Activated CD8-positive, alpha-beta T cell treated with anti-CD3 and anti-CD28 coated beads, Interleukin-2, amount 10 ng/mL, durations not matched to agents 7 days and 5 days (primary cell): ENCODE data around the gene DEPDC5. TPM values are rescaled to one million over a fixed set of nuclear protein-coding genes. Genes with fewer than 3 reads are reported as not detected.

Experiments used
- ATAC-seq: fragments of 150-1000 bp; cut with Tn5 transposase; one replicate; pipeline ENCODE4 v1.10.0; 2021; ENCODE audit warnings: moderate library complexity
- CTCF ChIA-PET: fragments of 350-600 bp; sonication (Branson Sonifier 250); formaldehyde crosslinking; loops from one replicate; lab custom pipeline; 2021; ENCODE audit warnings: antibody characterized with exemption; lab: Charles Lee
- POLR2A ChIA-PET: fragments of 350-600 bp; sonication (Branson Sonifier 250); formaldehyde crosslinking; loops from one replicate; lab custom pipeline; 2021; ENCODE audit warnings: antibody characterized with exemption; lab: Charles Lee
- DNase-seq: peaks from one replicate; pipeline ENCODE4 v3.0.0-alpha.2; 2020
- H3K27ac Mint-ChIP-seq: one replicate; pipeline ENCODE4 v1.8.0; 2021; ENCODE audit warnings: mild to moderate bottlenecking, mixed read lengths
- H3K27me3 Mint-ChIP-seq: one replicate; pipeline ENCODE4 v1.8.0; 2021; ENCODE audit warnings: low read depth, mixed read lengths
- H3K36me3 Mint-ChIP-seq: one replicate; pipeline ENCODE4 v1.8.0; 2021; ENCODE audit warnings: low read depth, mixed read lengths
- H3K4me1 Mint-ChIP-seq: one replicate; pipeline ENCODE4 v1.8.0; 2021; ENCODE audit warnings: low read depth, mixed read lengths
- H3K4me3 Mint-ChIP-seq: one replicate; pipeline ENCODE4 v1.8.0; 2021; ENCODE audit warnings: mild to moderate bottlenecking, mixed read lengths
- H3K9me3 Mint-ChIP-seq: one replicate; pipeline ENCODE4 v1.8.0; 2022; ENCODE audit warnings: mixed read lengths; ENCODE audit not compliant: insufficient read depth
- total RNA-seq, 2 experiments: library from RNA; stranded (reverse); gene quantifications; one replicate each; pipeline ENCODE4 v1.2.3, GENCODE V29; 2021

The DEPDC5 gene
- total RNA-seq, 2 experiments from 2014 or later, result 43.5 to 45.6 TPM

GRCh38 chr22:31839986-31840385 is 86.2 kb downstream of the DEPDC5 start:
- no peaks in the 10 kb centered on the region for H3K4me1 Mint-ChIP-seq
- no peaks in the 10 kb centered on the region for H3K9me3 Mint-ChIP-seq
- H3K27me3 Mint-ChIP-seq, result no peaks in the 10 kb centered on the region
- POLR2A ChIA-PET, result no interaction called here
- CTCF ChIA-PET, result interaction anchor here (1.2 kb wide), 1 partner anchor 130 kb away, joined by 3 read pairs; no protein-coding TSS in a partner anchor
- no peak for DNase-seq
- no peak for ATAC-seq
- no peak overlapping the region for H3K27ac Mint-ChIP-seq
- H3K4me3 Mint-ChIP-seq, result no peak overlapping the region
- peaks cover 43% of the 10 kb centered on the region for H3K36me3 Mint-ChIP-seq

- Mint-ChIP-seq H3K27ac (no peak overlapping the region), H3K4me1 (no peaks in the 10 kb centered on the region), H3K36me3 (peaks cover 48% of the 10 kb centered on the region), H3K27me3 (no peaks in the 10 kb centered on the region), H3K9me3 (no peaks in the 10 kb centered on the region), H3K4me3 (no peak overlapping the region)
- POLR2A ChIA-PET, result no interaction called here
- no peak for DNase-seq
- CTCF ChIA-PET, result interaction anchor here (1.2 kb wide), 1 partner anchor 130 kb away, joined by 3 read pairs; no protein-coding TSS in a partner anchor
- ATAC-seq, result no peak
Observed at GRCh38 chr22:31840585-31840984, 86.8 kb downstream of the DEPDC5 start.

- no peak overlapping the region for H3K27ac Mint-ChIP-seq
- ATAC-seq, result no peak
- peaks cover 52% of the 10 kb centered on the region for H3K36me3 Mint-ChIP-seq
Observed at GRCh38 chr22:31841078-31841827, 87.4 kb downstream of the DEPDC5 start.

GRCh38 chr22:31843526-31843925 is 89.7 kb downstream of the DEPDC5 start:
- no peaks in the 10 kb centered on the region for H3K27me3 Mint-ChIP-seq
- no peaks in the 10 kb centered on the region for H3K4me1 Mint-ChIP-seq
- ChIA-PET POLR2A (no interaction called here), CTCF (no interaction called here)
- peaks cover 55% of the 10 kb centered on the region for H3K36me3 Mint-ChIP-seq
- DNase-seq (no peak), ATAC-seq (no peak)
- no peaks in the 10 kb centered on the region for H3K9me3 Mint-ChIP-seq
- no peak overlapping the region for H3K27ac Mint-ChIP-seq
- no peak overlapping the region for H3K4me3 Mint-ChIP-seq

More at GRCh38 chr22:31841078-31841827, 87.4 kb downstream of the DEPDC5 start:
- ChIA-PET CTCF (no interaction called here), POLR2A (no interaction called here)
- H3K27me3 Mint-ChIP-seq, result no peaks in the 10 kb centered on the region
- no peaks in the 10 kb centered on the region for H3K9me3 Mint-ChIP-seq
- DNase-seq, result no peak
- H3K4me3 Mint-ChIP-seq, result no peak overlapping the region
- no peaks in the 10 kb centered on the region for H3K4me1 Mint-ChIP-seq

- Mint-ChIP-seq H3K27ac (no peak overlapping the region), H3K9me3 (no peaks in the 10 kb centered on the region), H3K27me3 (no peaks in the 10 kb centered on the region), H3K4me1 (no peaks in the 10 kb centered on the region), H3K4me3 (no peak overlapping the region), H3K36me3 (peaks cover 63% of the 10 kb centered on the region)
- ChIA-PET POLR2A (no interaction called here), CTCF (interaction anchor here (0.9 to 1.5 kb wide), 2 partner anchors 14 to 102 kb away, joined by 3 to 4 read pairs; no protein-coding TSS in a partner anchor)
- DNase-seq (no peak), ATAC-seq (no peak)
Observed at GRCh38 chr22:31844941-31845340, 91.1 kb downstream of the DEPDC5 start.

GRCh38 chr22:31846161-31847115 is 92.6 kb downstream of the DEPDC5 start:
- no peaks in the 10 kb centered on the region for H3K27me3 Mint-ChIP-seq
- H3K4me1 Mint-ChIP-seq, result no peaks in the 10 kb centered on the region
- ChIA-PET CTCF (interaction anchor here (0.6 to 1.0 kb wide), 4 partner anchors 30 to 180 kb away, joined by 3 to 4 read pairs (median 3); no protein-coding TSS in a partner anchor), POLR2A (interaction anchor here (1.0 kb wide), 1 partner anchor 11 kb away, joined by 3 read pairs; no protein-coding TSS in a partner anchor)
- DNase-seq (peak; percentile 23), ATAC-seq (no peak)
- no peak overlapping the region for H3K4me3 Mint-ChIP-seq
- H3K9me3 Mint-ChIP-seq, result no peaks in the 10 kb centered on the region
- H3K27ac Mint-ChIP-seq, result no peak overlapping the region
- peaks cover 61% of the 10 kb centered on the region for H3K36me3 Mint-ChIP-seq

- CTCF ChIA-PET, result interaction anchor here (0.9 to 1.0 kb wide), 2 partner anchors 14 to 184 kb away, joined by 3 read pairs; no protein-coding TSS in a partner anchor
Observed at GRCh38 chr22:31848411-31848810, 94.6 kb downstream of the DEPDC5 start.

GRCh38 chr22:31850135-31850534 is 96.3 kb downstream of the DEPDC5 start:
- peaks cover 47% of the 10 kb centered on the region for H3K36me3 Mint-ChIP-seq
- DNase-seq, result no peak
- H3K4me1 Mint-ChIP-seq, result no peaks in the 10 kb centered on the region
- H3K4me3 Mint-ChIP-seq, result no peak overlapping the region
- H3K27me3 Mint-ChIP-seq, result no peaks in the 10 kb centered on the region
- ChIA-PET POLR2A (no interaction called here), CTCF (no interaction called here)
- ATAC-seq, result no peak
- no peak overlapping the region for H3K27ac Mint-ChIP-seq
- H3K9me3 Mint-ChIP-seq, result no peaks in the 10 kb centered on the region

More at GRCh38 chr22:31848411-31848810, 94.6 kb downstream of the DEPDC5 start:
- no peak overlapping the region for H3K4me3 Mint-ChIP-seq
- no peak overlapping the region for H3K27ac Mint-ChIP-seq
- H3K9me3 Mint-ChIP-seq, result no peaks in the 10 kb centered on the region
- H3K36me3 Mint-ChIP-seq, result peaks cover 57% of the 10 kb centered on the region
- no peaks in the 10 kb centered on the region for H3K4me1 Mint-ChIP-seq
- DNase-seq (no peak), ATAC-seq (no peak)
- POLR2A ChIA-PET, result interaction anchor here (0.6 kb wide), 1 partner anchor 12 kb away, joined by 3 read pairs; no protein-coding TSS in a partner anchor
- H3K27me3 Mint-ChIP-seq, result no peaks in the 10 kb centered on the region

- H3K36me3 Mint-ChIP-seq, result peaks cover 30% of the 10 kb centered on the region
- CTCF ChIA-PET, result no interaction called here
- DNase-seq (no peak), ATAC-seq (no peak)
- H3K27me3 Mint-ChIP-seq, result no peaks in the 10 kb centered on the region
- POLR2A ChIA-PET, result no interaction called here
- H3K9me3 Mint-ChIP-seq, result no peaks in the 10 kb centered on the region
- H3K4me3 Mint-ChIP-seq, result no peak overlapping the region
- no peak overlapping the region for H3K27ac Mint-ChIP-seq
- no peaks in the 10 kb centered on the region for H3K4me1 Mint-ChIP-seq
Observed at GRCh38 chr22:31852691-31853421, 99.0 kb downstream of the DEPDC5 start.

GRCh38 chr22:31853736-31854495 is 100.1 kb downstream of the DEPDC5 start:
- Mint-ChIP-seq H3K4me1 (no peaks in the 10 kb centered on the region), H3K9me3 (no peaks in the 10 kb centered on the region), H3K27me3 (no peaks in the 10 kb centered on the region), H3K4me3 (no peak overlapping the region), H3K27ac (no peak overlapping the region), H3K36me3 (peaks cover 22% of the 10 kb centered on the region)
- CTCF ChIA-PET, result no interaction called here
- ATAC-seq (no peak), DNase-seq (no peak)
- POLR2A ChIA-PET, result no interaction called here
